ENCODE data around the gene OR8B12. TPM values are rescaled to one million over a fixed set of nuclear protein-coding genes. Genes with fewer than 3 reads are reported as not detected.
"Not testable (repeated sequence)": the region's sequence is repeated elsewhere in the genome, so short reads cannot be mapped to it uniquely, and the experiment has no call there.

The OR8B12 gene
- total RNA-seq, 2 donors from 2014 or later: not detected

- H3K9me3 ChIP-seq: no peaks in the 10 kb centered on the region
- no peak for TF ChIP-seq CTCF (IDR thresholded peaks at IDR 0.05)
- no peaks in the 10 kb centered on the region for H3K27me3 ChIP-seq
- no peaks in the 10 kb centered on the region for H3K4me1 ChIP-seq
- no peak overlapping the region for H3K27ac ChIP-seq
- no peak overlapping the region for H3K4me3 ChIP-seq
- DNase-seq (ENCODE audit: low spot score): no peak
- H3K36me3 ChIP-seq: no peaks in the 10 kb centered on the region
Observed at GRCh38 chr11:124519850-124520549, 23.5 kb downstream of the OR8B12 start.

- no peak for DNase-seq (ENCODE audit: low spot score)
- no peaks in the 10 kb centered on the region for H3K9me3 ChIP-seq
- no peak overlapping the region for H3K27ac ChIP-seq
- TF ChIP-seq CTCF (IDR thresholded peaks at IDR 0.05): no peak
- H3K27me3 ChIP-seq: no peaks in the 10 kb centered on the region
- H3K4me3 ChIP-seq: no peak overlapping the region
- H3K4me1 ChIP-seq: no peaks in the 10 kb centered on the region
- H3K36me3 ChIP-seq: no peaks in the 10 kb centered on the region
Observed at GRCh38 chr11:124518989-124519451, 24.4 kb downstream of the OR8B12 start.

GRCh38 chr11:124517314-124517713 is 26.1 kb downstream of the OR8B12 start:
- TF ChIP-seq CTCF (IDR thresholded peaks at IDR 0.05): no peak
- no peak for DNase-seq (ENCODE audit: low spot score)
- H3K9me3 ChIP-seq: no peaks in the 10 kb centered on the region
- no peaks in the 10 kb centered on the region for H3K4me1 ChIP-seq
- no peak overlapping the region for H3K4me3 ChIP-seq
- H3K27ac ChIP-seq: no peak overlapping the region
- H3K27me3 ChIP-seq: no peaks in the 10 kb centered on the region
- no peaks in the 10 kb centered on the region for H3K36me3 ChIP-seq

GRCh38 chr11:124514675-124515074 is 28.8 kb downstream of the OR8B12 start:
- not testable (repeated sequence) for H3K4me1 ChIP-seq; H3K36me3 ChIP-seq; H3K27ac ChIP-seq; H3K9me3 ChIP-seq; DNase-seq (ENCODE audit: low spot score); H3K4me3 ChIP-seq; H3K27me3 ChIP-seq

GRCh38 chr11:124514131-124514530 is 29.3 kb downstream of the OR8B12 start:
- H3K27me3 ChIP-seq: no peaks in the 10 kb centered on the region
- no peak for DNase-seq (ENCODE audit: low spot score)
- no peak overlapping the region for H3K4me3 ChIP-seq
- no peaks in the 10 kb centered on the region for H3K36me3 ChIP-seq
- H3K4me1 ChIP-seq: no peaks in the 10 kb centered on the region
- no peaks in the 10 kb centered on the region for H3K9me3 ChIP-seq
- no peak for TF ChIP-seq CTCF (IDR thresholded peaks at IDR 0.05)
- no peak overlapping the region for H3K27ac ChIP-seq

GRCh38 chr11:124511745-124512144 is 31.7 kb downstream of the OR8B12 start:
- H3K9me3 ChIP-seq: peaks cover 0 to 2% of the 10 kb centered on the region in 2 donors
- DNase-seq (ENCODE audit: low spot score): no peak
- H3K27ac ChIP-seq: no peak overlapping the region
- no peaks in the 10 kb centered on the region for H3K27me3 ChIP-seq
- H3K4me3 ChIP-seq: no peak overlapping the region
- no peaks in the 10 kb centered on the region for H3K36me3 ChIP-seq
- H3K4me1 ChIP-seq: no peaks in the 10 kb centered on the region
- TF ChIP-seq CTCF (IDR thresholded peaks at IDR 0.05): no peak
